ENCODE measurements around the gene NOMO2.
"Not testable (repeated sequence)": the region's sequence is repeated elsewhere in the genome, so short reads cannot be mapped to it uniquely, and the experiment has no call there.

Gene NOMO2

DNA sequence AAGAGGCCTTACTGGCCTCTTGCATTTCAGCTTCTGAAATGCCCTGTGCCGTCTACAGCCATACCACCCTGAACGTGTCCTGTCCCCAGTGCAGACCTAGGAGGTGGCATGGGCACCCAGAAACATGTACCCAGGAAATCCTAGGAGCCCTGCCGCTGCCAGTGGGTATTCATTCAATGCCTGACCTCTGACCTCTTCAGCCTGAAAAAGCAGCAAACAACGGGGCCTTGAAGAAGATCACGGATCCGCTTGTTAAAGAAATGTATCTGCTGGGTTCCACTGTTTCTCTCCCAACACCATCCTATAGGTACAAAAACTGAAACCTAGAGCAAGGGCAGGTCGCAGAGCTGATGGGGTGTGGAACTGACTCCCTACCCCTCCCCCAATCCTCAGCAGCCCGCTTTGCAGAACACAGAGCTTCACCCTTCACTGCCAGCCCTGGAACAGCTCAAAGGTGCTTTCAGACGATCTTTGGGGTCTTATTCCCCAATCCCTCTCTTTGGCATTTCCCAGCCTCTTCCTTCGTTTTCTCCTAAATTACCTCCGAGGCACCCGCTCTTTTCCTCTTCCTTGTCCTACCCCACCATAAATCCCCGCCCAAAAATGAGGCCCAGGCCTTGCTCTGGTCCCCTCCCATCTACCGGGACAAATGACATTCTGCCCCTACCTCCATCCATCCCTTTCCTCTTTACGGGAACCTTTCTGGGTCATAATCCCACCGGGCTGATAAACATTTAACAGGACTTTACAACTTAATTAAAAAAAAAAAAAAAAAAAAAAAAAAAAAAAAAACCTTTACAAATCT is 1.3 kb downstream of the NOMO2 start:
- H3K9me3 Mint-ChIP-seq; intact Hi-C loops (cut with micrococcal nuclease); H3K36me3 Mint-ChIP-seq (ENCODE audit: low read depth); H3K27me3 Mint-ChIP-seq; H3K4me1 Mint-ChIP-seq (ENCODE audit: low read depth): not testable (repeated sequence)
- peak overlapping the region; percentile 39 for H3K27ac Mint-ChIP-seq
- peak overlapping the region; percentile 64 for H3K4me3 Mint-ChIP-seq

DNA sequence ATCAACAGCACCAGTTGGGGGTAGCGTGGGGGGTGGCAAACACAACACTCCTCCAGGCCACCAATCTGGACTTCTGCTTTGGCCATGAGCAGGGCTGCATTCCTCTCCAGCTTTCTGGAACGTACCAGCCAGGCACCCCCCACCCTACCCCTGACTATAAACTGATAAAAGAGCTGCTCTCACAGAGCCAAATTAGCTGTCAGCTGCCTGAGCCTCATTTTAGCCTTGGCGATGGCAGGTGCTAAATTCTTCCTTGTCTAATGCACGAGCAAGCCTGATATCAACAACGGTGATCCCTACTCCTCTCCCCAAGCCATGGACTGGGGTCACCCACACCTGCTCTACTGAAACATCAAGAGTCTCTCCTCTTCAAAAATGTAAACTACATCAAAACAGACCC is 8.2 kb downstream of the NOMO2 start:
- H3K9me3 Mint-ChIP-seq; H3K27me3 Mint-ChIP-seq; H3K4me3 Mint-ChIP-seq; H3K27ac Mint-ChIP-seq; H3K4me1 Mint-ChIP-seq (ENCODE audit: low read depth); intact Hi-C loops (cut with micrococcal nuclease): not testable (repeated sequence)
- H3K36me3 Mint-ChIP-seq (ENCODE audit: low read depth) = peaks cover 14% of the 10 kb centered on the region

DNA sequence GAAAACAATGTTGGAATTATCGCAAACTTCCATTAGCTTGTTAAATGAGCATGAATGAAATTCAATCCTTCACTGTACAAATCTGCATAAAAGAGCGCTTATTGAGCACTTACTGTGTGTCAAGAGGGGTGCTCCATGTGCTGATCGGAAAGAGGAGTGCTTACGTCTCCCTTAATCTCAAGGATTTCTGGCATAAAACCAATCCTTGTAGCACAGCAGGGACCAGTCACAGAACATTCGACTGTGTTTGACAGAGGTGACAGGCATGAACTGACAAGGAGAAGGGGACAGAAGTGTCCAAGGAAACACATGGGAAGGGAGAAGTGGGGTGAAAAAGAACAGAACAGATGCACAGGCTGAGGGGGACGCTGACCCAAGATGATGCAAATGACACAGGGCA is 14.5 kb downstream of the NOMO2 start:
- peaks cover 13% of the 10 kb centered on the region for H3K36me3 Mint-ChIP-seq (ENCODE audit: low read depth)
- H3K4me3 Mint-ChIP-seq; H3K9me3 Mint-ChIP-seq; H3K27me3 Mint-ChIP-seq; H3K27ac Mint-ChIP-seq; H3K4me1 Mint-ChIP-seq (ENCODE audit: low read depth); intact Hi-C loops (cut with micrococcal nuclease): not testable (repeated sequence)

DNA sequence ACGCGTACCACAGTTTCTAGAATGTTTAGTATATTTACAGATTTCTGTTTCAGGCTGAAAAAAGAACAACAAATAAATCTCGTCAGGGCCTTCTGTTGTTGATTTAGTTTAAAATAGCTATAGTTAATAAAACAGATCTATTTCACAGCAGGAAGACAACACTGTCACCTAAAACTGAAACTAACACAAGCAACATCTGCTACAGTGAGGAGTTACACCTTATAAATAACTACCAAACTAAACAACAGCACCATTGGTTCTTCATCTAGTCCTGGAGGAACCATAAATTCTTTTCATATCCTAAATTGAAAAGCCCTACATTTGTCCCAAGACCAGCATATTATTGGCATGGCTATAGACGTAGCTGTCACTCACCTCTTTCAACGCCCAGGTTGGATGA is 15.0 kb downstream of the NOMO2 start:
- H3K27ac Mint-ChIP-seq; H3K4me3 Mint-ChIP-seq; H3K4me1 Mint-ChIP-seq (ENCODE audit: low read depth); H3K27me3 Mint-ChIP-seq; H3K9me3 Mint-ChIP-seq; intact Hi-C loops (cut with micrococcal nuclease): not testable (repeated sequence)
- peaks cover 13% of the 10 kb centered on the region for H3K36me3 Mint-ChIP-seq (ENCODE audit: low read depth)

DNA sequence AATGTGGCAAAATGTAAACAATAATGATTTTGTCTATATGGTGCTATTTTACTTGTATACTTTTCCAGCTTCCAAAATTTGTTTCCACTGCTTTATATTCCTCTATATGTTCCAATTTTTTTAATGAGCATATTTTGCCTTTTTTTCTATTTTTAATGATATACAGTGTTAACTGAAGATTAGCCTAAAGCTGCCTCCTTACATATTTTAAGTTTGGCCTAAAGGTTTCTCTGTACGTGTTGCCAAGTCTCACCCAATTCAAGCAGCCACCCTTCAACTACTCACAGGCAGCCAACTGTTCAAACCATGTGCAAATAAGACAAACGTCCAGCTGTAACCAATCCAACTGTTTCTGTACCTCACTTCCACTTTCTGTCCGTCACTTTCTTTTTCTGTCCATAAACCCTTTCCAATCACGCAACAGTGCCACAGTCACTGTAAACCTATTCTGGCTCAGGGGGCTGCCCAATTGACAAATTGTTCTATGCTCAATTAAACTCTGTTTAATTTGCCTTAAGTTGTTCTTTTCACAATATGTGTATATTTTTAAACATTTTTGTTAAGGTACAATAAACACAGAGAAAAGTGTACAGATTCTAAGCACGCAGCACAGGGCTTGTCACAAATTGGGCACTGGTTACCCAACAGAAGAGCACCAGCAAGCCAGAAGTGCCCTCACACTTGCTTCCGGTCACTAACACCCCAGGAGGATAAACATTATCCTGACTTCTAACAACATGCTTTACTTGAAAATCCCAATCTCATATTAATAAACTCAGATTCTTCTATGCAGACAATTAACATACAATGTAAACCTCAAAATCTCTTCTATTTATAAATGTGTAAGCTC is 17.4 kb downstream of the NOMO2 start:
- intact Hi-C loops (cut with micrococcal nuclease); H3K4me1 Mint-ChIP-seq (ENCODE audit: low read depth); H3K4me3 Mint-ChIP-seq; H3K27ac Mint-ChIP-seq; H3K9me3 Mint-ChIP-seq; H3K27me3 Mint-ChIP-seq: not testable (repeated sequence)
- H3K36me3 Mint-ChIP-seq (ENCODE audit: low read depth) = peaks cover 19% of the 10 kb centered on the region

DNA sequence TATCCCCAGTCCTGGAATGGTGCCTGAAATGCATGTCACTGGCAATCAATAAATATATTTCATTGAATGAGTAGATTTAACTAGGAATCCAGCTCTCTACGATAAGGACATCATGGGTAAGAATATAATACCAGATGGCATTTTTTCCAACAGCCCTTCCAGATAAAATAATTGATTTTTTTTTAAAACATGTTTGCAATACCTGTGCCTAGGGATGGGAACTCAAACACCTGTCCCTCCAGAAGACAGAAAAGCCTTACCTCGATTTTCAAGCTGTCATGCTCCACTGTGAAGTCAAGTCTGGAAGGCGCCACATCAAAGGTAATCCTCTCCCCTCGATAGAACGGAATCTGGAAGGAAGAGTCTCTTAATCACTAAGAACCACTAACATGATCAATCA is 20.0 kb downstream of the NOMO2 start:
- intact Hi-C loops (cut with micrococcal nuclease); H3K27me3 Mint-ChIP-seq; H3K4me1 Mint-ChIP-seq (ENCODE audit: low read depth); H3K27ac Mint-ChIP-seq; H3K9me3 Mint-ChIP-seq; H3K4me3 Mint-ChIP-seq: not testable (repeated sequence)
- peaks cover 25% of the 10 kb centered on the region for H3K36me3 Mint-ChIP-seq (ENCODE audit: low read depth)

DNA sequence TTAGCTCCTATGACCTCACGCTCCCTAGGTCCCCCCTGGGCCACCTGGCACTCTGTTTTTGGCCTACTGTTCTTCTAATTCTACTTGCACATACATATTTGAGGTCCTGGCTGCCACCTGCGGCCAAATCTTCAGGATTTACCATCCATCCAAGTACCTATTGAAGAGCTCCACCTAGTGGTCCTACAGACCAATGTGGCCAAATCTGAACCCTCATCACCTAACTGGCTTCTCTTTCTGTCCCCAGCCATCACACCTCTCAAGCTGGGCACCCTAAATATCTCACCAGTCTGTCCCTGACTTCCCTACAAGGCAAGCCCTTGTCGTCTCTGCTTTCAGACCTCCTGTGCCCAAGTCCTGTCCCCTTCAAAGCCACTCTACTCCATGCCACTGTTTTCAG is 24.9 kb downstream of the NOMO2 start:
- H3K4me1 Mint-ChIP-seq (ENCODE audit: low read depth); H3K27ac Mint-ChIP-seq; H3K27me3 Mint-ChIP-seq; H3K9me3 Mint-ChIP-seq; intact Hi-C loops (cut with micrococcal nuclease); H3K4me3 Mint-ChIP-seq: not testable (repeated sequence)
- H3K36me3 Mint-ChIP-seq (ENCODE audit: low read depth) = peaks cover 38% of the 10 kb centered on the region

DNA sequence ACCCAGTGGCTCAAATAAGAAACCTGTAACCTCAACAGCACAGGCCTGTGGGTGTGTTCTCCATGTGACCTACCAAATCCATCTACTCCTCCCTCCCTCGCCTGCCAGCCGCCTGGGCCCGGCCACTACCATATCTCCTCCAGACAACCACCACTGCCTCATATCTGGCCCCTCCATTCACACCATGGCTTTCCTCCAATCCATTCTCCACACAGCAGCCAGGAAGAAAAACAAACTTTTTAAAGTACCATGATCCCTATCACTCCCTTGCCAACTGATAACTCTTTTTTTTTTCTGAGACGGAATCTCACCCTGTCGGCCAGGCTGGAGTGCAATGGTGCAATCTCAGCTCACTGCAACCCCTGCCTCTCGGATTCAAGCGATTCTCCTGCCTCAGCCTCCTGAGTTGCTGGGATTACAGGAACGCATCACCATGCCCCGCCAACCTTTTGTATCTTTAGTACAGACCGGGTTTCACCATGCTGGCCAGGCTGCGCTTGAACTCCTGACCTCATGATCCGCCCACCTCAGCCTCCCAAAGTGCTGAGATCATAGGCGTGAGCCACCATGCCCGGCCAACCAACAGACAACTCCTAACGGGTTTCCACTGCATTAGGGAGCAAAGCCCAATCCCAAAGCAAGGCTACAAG is 26.3 kb downstream of the NOMO2 start:
- H3K4me1 Mint-ChIP-seq (ENCODE audit: low read depth); intact Hi-C loops (cut with micrococcal nuclease): not testable (repeated sequence)

DNA sequence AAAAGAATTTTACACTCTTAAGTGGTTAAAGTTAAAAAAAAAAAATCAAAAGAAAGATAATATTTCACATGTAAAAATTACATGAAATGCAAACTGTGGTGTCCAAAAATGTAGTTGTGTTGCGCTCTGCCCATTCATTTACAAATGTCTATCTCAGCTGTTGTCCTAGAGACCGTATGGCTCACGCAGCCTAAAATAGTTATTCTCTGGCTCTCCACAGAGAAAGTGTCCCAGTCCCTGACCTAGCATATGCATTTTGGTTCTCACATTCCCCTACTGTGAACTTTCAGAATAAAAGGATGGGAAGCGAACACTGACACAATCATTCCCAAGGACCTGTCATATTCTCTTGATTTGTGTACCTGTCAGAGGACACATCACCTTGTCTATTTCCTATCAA is 27.6 kb downstream of the NOMO2 start:
- H3K4me1 Mint-ChIP-seq (ENCODE audit: low read depth); H3K27ac Mint-ChIP-seq; H3K27me3 Mint-ChIP-seq; intact Hi-C loops (cut with micrococcal nuclease); H3K4me3 Mint-ChIP-seq; H3K9me3 Mint-ChIP-seq: not testable (repeated sequence)
- peaks cover 31% of the 10 kb centered on the region for H3K36me3 Mint-ChIP-seq (ENCODE audit: low read depth)

More for the DNA sequence above, 26.3 kb downstream of the NOMO2 start:
- H3K27ac Mint-ChIP-seq, H3K9me3 Mint-ChIP-seq, H3K27me3 Mint-ChIP-seq, H3K4me3 Mint-ChIP-seq: not testable (repeated sequence)
- peaks cover 38% of the 10 kb centered on the region for H3K36me3 Mint-ChIP-seq (ENCODE audit: low read depth)

DNA sequence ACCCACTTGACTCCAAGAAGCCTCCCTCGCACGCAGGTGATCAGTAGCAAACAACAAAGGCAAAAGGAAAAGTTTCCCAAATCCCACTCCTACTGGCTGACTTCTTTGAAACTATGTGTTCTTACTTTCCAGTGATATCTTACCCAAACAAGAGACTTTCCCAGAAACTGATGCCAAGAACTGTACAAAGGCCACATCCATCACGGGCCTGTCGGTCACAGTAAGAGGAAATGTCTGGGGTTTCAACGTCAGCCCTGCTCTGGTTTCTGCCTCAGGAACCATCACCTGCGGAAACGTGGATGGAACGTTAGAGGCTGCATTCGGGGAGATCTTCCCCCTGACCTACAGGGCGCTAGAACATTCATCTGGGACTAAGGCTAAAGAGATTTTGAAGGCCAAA is 30.6 kb downstream of the NOMO2 start:
- H3K4me3 Mint-ChIP-seq; H3K4me1 Mint-ChIP-seq (ENCODE audit: low read depth); intact Hi-C loops (cut with micrococcal nuclease); H3K9me3 Mint-ChIP-seq; H3K27ac Mint-ChIP-seq; H3K27me3 Mint-ChIP-seq: not testable (repeated sequence)
- peaks cover 38% of the 10 kb centered on the region for H3K36me3 Mint-ChIP-seq (ENCODE audit: low read depth)

DNA sequence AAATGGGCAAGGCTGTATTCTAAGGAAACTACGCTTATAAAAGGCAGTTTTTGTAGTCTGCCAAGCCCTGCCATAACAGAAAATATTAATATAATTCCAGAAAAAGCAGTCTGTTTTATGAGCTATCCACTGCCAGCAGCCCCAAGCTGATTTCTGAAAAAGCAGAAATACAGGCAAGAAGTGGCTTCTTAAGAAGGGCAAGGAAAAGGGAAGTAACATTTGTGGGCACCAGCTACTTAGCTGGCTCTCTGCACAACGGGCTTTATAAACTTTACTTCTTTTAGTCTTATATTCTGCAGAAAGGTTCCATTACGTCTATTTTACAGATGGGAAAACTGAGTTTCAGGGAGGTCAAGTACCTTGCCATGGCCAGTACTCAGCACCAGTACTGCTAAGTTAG is 31.6 kb downstream of the NOMO2 start:
- intact Hi-C loops (cut with micrococcal nuclease); H3K9me3 Mint-ChIP-seq; H3K27me3 Mint-ChIP-seq; H3K27ac Mint-ChIP-seq; H3K4me1 Mint-ChIP-seq (ENCODE audit: low read depth); H3K4me3 Mint-ChIP-seq: not testable (repeated sequence)
- peaks cover 33% of the 10 kb centered on the region for H3K36me3 Mint-ChIP-seq (ENCODE audit: low read depth)

DNA sequence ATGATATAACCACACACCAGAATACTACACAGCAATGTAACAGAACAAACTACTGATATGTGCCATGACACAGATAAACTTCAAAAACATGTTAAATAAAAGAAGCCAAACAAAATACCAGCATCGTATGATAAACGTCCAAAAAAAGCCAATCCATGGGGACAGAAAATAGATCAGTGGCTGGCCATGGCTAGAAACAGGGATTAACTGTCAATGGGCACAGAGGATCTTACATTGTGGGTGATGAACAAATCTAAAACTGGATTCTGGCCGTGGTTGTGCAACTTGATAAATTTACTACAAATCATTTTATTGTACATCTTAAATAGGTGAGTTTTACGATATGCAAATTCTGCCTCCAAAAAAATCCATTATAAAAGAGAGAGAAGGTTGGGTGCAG is 35.4 kb downstream of the NOMO2 start:
- peaks cover 23% of the 10 kb centered on the region for H3K36me3 Mint-ChIP-seq (ENCODE audit: low read depth)
- intact Hi-C loops (cut with micrococcal nuclease) = not testable (repeated sequence)

DNA sequence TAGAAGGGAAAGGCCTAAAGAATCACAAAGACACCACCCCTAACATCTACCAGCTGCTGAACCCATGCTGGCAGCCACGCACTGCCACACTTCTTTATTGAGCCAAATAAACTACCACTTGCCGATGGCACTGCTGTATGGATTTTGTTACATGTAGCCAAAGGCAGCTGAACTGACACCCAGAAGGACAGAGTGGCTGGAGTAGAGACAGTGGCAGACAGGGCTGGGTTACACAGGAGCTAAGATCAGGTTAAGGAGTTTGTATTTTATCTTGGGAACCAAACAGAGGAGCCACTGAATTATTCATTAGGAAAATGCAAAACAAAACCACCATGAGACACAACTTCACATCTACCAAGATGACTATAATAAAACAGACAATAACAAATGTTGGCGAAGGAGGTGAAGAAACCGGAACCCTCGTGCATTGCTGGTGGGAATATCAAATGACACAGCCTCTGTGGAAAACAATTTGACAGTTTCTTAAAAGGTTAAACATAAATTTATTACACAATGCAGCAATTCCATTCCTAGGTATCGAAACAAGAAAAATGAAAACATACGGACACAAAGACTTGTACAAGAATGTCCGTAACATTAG is 35.9 kb downstream of the NOMO2 start:
- H3K27ac Mint-ChIP-seq; H3K9me3 Mint-ChIP-seq; H3K27me3 Mint-ChIP-seq; intact Hi-C loops (cut with micrococcal nuclease); H3K4me3 Mint-ChIP-seq; H3K4me1 Mint-ChIP-seq (ENCODE audit: low read depth): not testable (repeated sequence)
- peaks cover 23% of the 10 kb centered on the region for H3K36me3 Mint-ChIP-seq (ENCODE audit: low read depth)

More for the DNA sequence above, 35.4 kb downstream of the NOMO2 start:
- H3K4me1 Mint-ChIP-seq (ENCODE audit: low read depth); H3K4me3 Mint-ChIP-seq; H3K9me3 Mint-ChIP-seq; H3K27ac Mint-ChIP-seq; H3K27me3 Mint-ChIP-seq: not testable (repeated sequence)

DNA sequence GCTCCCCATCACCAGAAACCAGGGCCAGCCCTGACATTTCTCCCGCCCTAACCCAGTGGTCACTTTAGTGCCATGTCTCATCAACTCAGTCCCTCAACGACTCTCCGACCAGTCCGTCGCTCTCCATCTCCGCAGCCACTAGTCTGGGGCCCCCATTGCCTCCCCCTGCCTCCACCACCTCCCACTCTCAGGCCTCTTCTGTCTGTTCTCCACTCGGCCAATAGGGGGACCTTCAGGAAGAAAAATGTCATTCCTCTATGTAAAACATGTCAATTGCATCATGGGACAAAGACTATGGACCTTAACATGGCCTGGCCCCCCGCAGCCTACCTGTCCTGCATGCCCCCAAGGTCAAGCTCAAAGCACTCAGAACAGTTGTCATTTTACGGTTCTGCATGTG is 39.3 kb downstream of the NOMO2 start:
- H3K4me1 Mint-ChIP-seq (ENCODE audit: low read depth); H3K9me3 Mint-ChIP-seq; H3K27ac Mint-ChIP-seq; H3K27me3 Mint-ChIP-seq; intact Hi-C loops (cut with micrococcal nuclease); H3K4me3 Mint-ChIP-seq: not testable (repeated sequence)
- H3K36me3 Mint-ChIP-seq (ENCODE audit: low read depth) = peaks cover 18% of the 10 kb centered on the region

All from dendritic cell treated with granulocyte-macrophage colony-stimulating factor and Interleukin-4, amounts not matched to agents 40 ng/mL and 50 ng/mL, for 4 days (primary cell).